ENCODE measurements around the gene RUNX2. TPM values are rescaled to one million over a fixed set of nuclear protein-coding genes. Genes with fewer than 3 reads are reported as not detected.

Gene RUNX2
- total RNA-seq, 1 experiment from 2014 or later = 9.3 TPM

GRCh38 chr6:45654673-45655072 lies 326.5 kb downstream of the RUNX2 start:
- H3K27me3 Mint-ChIP-seq (ENCODE audit: insufficient read depth, unreplicated experiment) = no peaks in the 10 kb centered on the region
- peaks cover 8% of the 10 kb centered on the region for H3K9me3 Mint-ChIP-seq (ENCODE audit: unreplicated experiment)
- H3K36me3 Mint-ChIP-seq (ENCODE audit: insufficient read depth, unreplicated experiment) = no peaks in the 10 kb centered on the region
- ChIA-PET CTCF (interaction anchor here (0.6 to 1.4 kb wide), 3 partner anchors 21 to 1255 kb away, joined by 3 to 5 read pairs (median 4); no protein-coding TSS in a partner anchor), POLR2A (interaction anchor here (1.2 kb wide), 1 partner anchor 36 kb away, joined by 4 read pairs; no protein-coding TSS in a partner anchor)
- H3K4me1 Mint-ChIP-seq (ENCODE audit: insufficient read depth, unreplicated experiment) = peaks cover 57% of the 10 kb centered on the region
- H3K27ac Mint-ChIP-seq (ENCODE audit: low read depth, unreplicated experiment) = no peak overlapping the region
- intact Hi-C loops (cut with micrococcal nuclease) = loop anchor here (10.0 kb wide), 1 partner anchor 50 kb away; no protein-coding TSS in a partner anchor
- TF ChIP-seq CTCF (IDR thresholded peaks at IDR 0.05; ENCODE audit: unreplicated experiment) = no peak
- no peak for DNase-seq (ENCODE audit: unreplicated experiment)
- no peak overlapping the region for H3K4me3 Mint-ChIP-seq (ENCODE audit: unreplicated experiment)
- BruUV-seq (replicated peaks) = no TSS peak

- intact Hi-C loops (cut with micrococcal nuclease) = loop anchor here (10.0 kb wide), 1 partner anchor 49 kb away; no protein-coding TSS in a partner anchor
- Mint-ChIP-seq H3K4me1 (ENCODE audit: insufficient read depth, unreplicated experiment) (peaks cover 48% of the 10 kb centered on the region), H3K36me3 (ENCODE audit: insufficient read depth, unreplicated experiment) (no peaks in the 10 kb centered on the region), H3K27ac (ENCODE audit: low read depth, unreplicated experiment) (peak overlapping the region; percentile 70), H3K27me3 (ENCODE audit: insufficient read depth, unreplicated experiment) (no peaks in the 10 kb centered on the region), H3K9me3 (ENCODE audit: unreplicated experiment) (peaks cover 8% of the 10 kb centered on the region), H3K4me3 (ENCODE audit: unreplicated experiment) (no peak overlapping the region)
- TF ChIP-seq CTCF (IDR thresholded peaks at IDR 0.05; ENCODE audit: unreplicated experiment) = no peak
- ChIA-PET CTCF (interaction anchor here (0.6 to 0.7 kb wide), 2 partner anchors 59 to 114 kb away, joined by 3 read pairs; no protein-coding TSS in a partner anchor), POLR2A (interaction anchor here (0.7 to 1.7 kb wide), 5 partner anchors 22 to 278 kb away, joined by 3 to 5 read pairs (median 4); partner anchors contain the start of gene SUPT3H)
- no TSS peak for BruUV-seq (replicated peaks)
- peak; percentile 97 for DNase-seq (ENCODE audit: unreplicated experiment)
Measured at GRCh38 chr6:45655745-45656476, 327.8 kb downstream of the RUNX2 start.

- no peak for TF ChIP-seq CTCF (IDR thresholded peaks at IDR 0.05; ENCODE audit: unreplicated experiment)
Measured at GRCh38 chr6:45657226-45657625, 329.1 kb downstream of the RUNX2 start.

GRCh38 chr6:45658400-45658799 lies 330.3 kb downstream of the RUNX2 start:
- CTCF ChIA-PET = no interaction called here
- no peak for DNase-seq (ENCODE audit: unreplicated experiment)
- no TSS peak for BruUV-seq (replicated peaks)
- Mint-ChIP-seq H3K4me3 (ENCODE audit: unreplicated experiment) (no peak overlapping the region), H3K36me3 (ENCODE audit: insufficient read depth, unreplicated experiment) (no peaks in the 10 kb centered on the region), H3K27ac (ENCODE audit: low read depth, unreplicated experiment) (no peak overlapping the region), H3K9me3 (ENCODE audit: unreplicated experiment) (peaks cover 1% of the 10 kb centered on the region), H3K4me1 (ENCODE audit: insufficient read depth, unreplicated experiment) (peaks cover 38% of the 10 kb centered on the region), H3K27me3 (ENCODE audit: insufficient read depth, unreplicated experiment) (no peaks in the 10 kb centered on the region)
- intact Hi-C loops (cut with micrococcal nuclease) = loop anchor here (10.0 kb wide), 1 partner anchor 46 kb away; no protein-coding TSS in a partner anchor
- POLR2A ChIA-PET = no interaction called here
- TF ChIP-seq CTCF (IDR thresholded peaks at IDR 0.05; ENCODE audit: unreplicated experiment) = no peak

More at GRCh38 chr6:45657226-45657625, 329.1 kb downstream of the RUNX2 start:
- H3K36me3 Mint-ChIP-seq (ENCODE audit: insufficient read depth, unreplicated experiment) = no peaks in the 10 kb centered on the region
- peaks cover 44% of the 10 kb centered on the region for H3K4me1 Mint-ChIP-seq (ENCODE audit: insufficient read depth, unreplicated experiment)
- H3K4me3 Mint-ChIP-seq (ENCODE audit: unreplicated experiment) = no peak overlapping the region
- POLR2A ChIA-PET = interaction anchor here (1.7 kb wide), 1 partner anchor 279 kb away, joined by 4 read pairs; the partner anchor contains the start of gene SUPT3H
- peaks cover 8% of the 10 kb centered on the region for H3K9me3 Mint-ChIP-seq (ENCODE audit: unreplicated experiment)
- CTCF ChIA-PET = interaction anchor here (0.8 kb wide), 1 partner anchor 891 kb away, joined by 3 read pairs; no protein-coding TSS in a partner anchor
- intact Hi-C loops (cut with micrococcal nuclease) = loop anchor here (10.0 kb wide), 1 partner anchor 48 kb away; no protein-coding TSS in a partner anchor
- no TSS peak for BruUV-seq (replicated peaks)
- no peak for DNase-seq (ENCODE audit: unreplicated experiment)
- no peak overlapping the region for H3K27ac Mint-ChIP-seq (ENCODE audit: low read depth, unreplicated experiment)
- no peaks in the 10 kb centered on the region for H3K27me3 Mint-ChIP-seq (ENCODE audit: insufficient read depth, unreplicated experiment)
